Lung (tissue), 16 donors: Measurements from ENCODE around the gene COL25A1. TPM values are rescaled to one million over a fixed set of nuclear protein-coding genes. Genes with fewer than 3 reads are reported as not detected.

Experiments
- ATAC-seq: fragments of 200-7000 bp; cut with Tn5 transposase; one replicate; pipeline ENCODE4 v1.9.1; 2020; ENCODE audit warnings: moderate number of reproducible peaks; ENCODE audit not compliant: insufficient read depth, low FRiP score
- DNase-seq, 3 donors: peaks; one replicate each; pipeline ENCODE4 v3.0.0-alpha.2; 2013 to 2017
- H3K27ac ChIP-seq, 2 donors: one replicate each; pipeline ENCODE4 v1.5.1; 2013; ENCODE audit warnings: mild to moderate bottlenecking in 2 of 2, moderate library complexity in 2 of 2, control low read depth in 1 of 2, inconsistent platforms in 1 of 2, low read depth in 1 of 2, low read length in 1 of 2
- H3K27me3 ChIP-seq, 3 donors: one replicate each; pipeline ENCODE4 v1.5.1; 2013; ENCODE audit warnings: low read length in 2 of 3; ENCODE audit not compliant: control insufficient read depth in 3 of 3, insufficient read depth in 3 of 3
- H3K36me3 ChIP-seq, 4 donors: one replicate each; pipeline ENCODE4 v1.5.1; 2013; ENCODE audit warnings: low read length in 4 of 4, mild to moderate bottlenecking in 1 of 4, moderate library complexity in 1 of 4; ENCODE audit not compliant: control insufficient read depth in 4 of 4, insufficient read depth in 4 of 4
- H3K4me1 ChIP-seq, 5 donors: one replicate each; pipeline ENCODE4 v1.5.1; 2013; ENCODE audit warnings: low read length in 5 of 5, mild to moderate bottlenecking in 2 of 5, moderate library complexity in 1 of 5; ENCODE audit not compliant: control insufficient read depth in 5 of 5, insufficient read depth in 5 of 5
- H3K4me3 ChIP-seq: one replicate; pipeline ENCODE4 v1.5.1; 2013; ENCODE audit warnings: mild to moderate bottlenecking, control low read depth, moderate library complexity
- H3K9ac ChIP-seq, 2 donors: one replicate each; pipeline ENCODE4 v1.5.1; 2013; ENCODE audit warnings: low read length in 2 of 2, control low read depth in 1 of 2; ENCODE audit not compliant: insufficient read depth in 1 of 2
- H3K9me3 ChIP-seq, 4 donors: one replicate each; pipeline ENCODE4 v1.5.1; 2013; ENCODE audit warnings: low read length in 3 of 4, mild to moderate bottlenecking in 1 of 4, moderate library complexity in 1 of 4; ENCODE audit not compliant: control insufficient read depth in 4 of 4, insufficient read depth in 3 of 4
- WGBS, 2 donors: extraction: QIAGEN DNeasy Blood & Tissue Kit; methylation state at CpG; one replicate each; pipeline ENCODE4 v1.1.7; 2013; 5-methylcytosine and 5-hydroxymethylcytosine counted together
- long read RNA-seq, 5 donors: transcript quantifications; one replicate each; lab custom pipeline, GENCODE V29; 2026
- polyA plus RNA-seq, 2 donors: library from polyadenylated mRNA; stranded (reverse); fragments of 200-250 nt; gene quantifications; one replicate each; pipeline ENCODE4 v1.2.1, GENCODE V29; 2013
- total RNA-seq, 2 donors: library from RNA; depleted of rRNA in 1 of 2; stranded (reverse); fragments of >200 nt in 1 of 2; gene quantifications; one replicate each; pipeline ENCODE4 v1.2.1, GENCODE V29; 2014 to 2021
- TF ChIP-seq, protein P1 (sequence below): IDR thresholded peaks from 2 replicates; pipeline ENCODE4 v1.5.1; 2012; ENCODE audit warnings: mild to moderate bottlenecking; ENCODE audit errors: control extremely low read depth, extremely low read depth
- donor health status: control.
- donor health status: control.
- donor health status: Bipolar disorder and iron deficiency.
- donor health status: healthy.
- donor health status: DM: yes; HTN: yes; CAD: no.

The COL25A1 gene
- 1 to 10 TPM; 1.3 to 3.5 TPM for total RNA-seq
- polyA plus RNA-seq = 1 to 10 TPM in 1 of 2 donors, under 1 TPM in 1; 0.06 to 2.2 TPM
- long read RNA-seq, donor 1 = 0 reads
- long read RNA-seq, donor 2 = 0 reads
- long read RNA-seq, donor 3 = 0 reads
- long read RNA-seq, donor 4 = 0 reads
- long read RNA-seq, donor 5 = 0 reads

DNA sequence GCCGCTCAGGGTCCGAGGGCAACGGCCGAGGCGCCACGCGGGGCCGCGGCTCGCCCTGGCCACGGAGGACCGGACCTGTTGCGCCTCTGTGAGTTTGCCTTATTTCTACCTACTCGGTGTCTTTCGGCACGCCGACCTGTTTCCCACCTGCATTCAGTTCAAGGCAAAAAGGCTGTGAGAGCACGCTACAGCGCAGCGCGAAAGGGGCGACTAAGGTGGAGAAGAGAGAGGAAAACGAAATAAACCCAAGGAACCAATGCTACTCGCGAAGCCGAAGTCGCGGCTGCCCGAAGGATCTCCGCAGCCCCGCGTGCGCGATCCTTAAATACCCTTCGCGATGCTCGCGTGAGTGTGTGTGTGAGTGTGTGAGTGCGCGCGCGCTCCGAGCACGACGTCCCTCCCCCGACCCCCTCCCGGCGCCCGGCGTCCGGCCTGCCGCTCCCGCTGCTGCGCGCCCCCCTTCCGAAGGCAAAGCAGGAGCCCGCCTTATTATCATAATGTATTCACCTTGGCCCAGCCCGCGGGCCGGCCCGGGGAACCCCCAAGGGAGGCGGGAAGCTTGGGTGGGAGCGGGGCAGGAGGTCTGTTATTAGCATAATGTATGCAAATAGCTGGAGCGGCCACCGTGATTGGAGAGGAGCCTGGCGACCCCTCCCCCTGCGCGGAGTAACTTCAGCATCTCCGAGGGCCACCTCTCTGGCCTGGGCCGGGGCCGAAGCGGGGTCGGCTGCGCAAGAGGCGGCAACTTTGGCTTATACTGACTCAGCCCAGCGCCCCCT is at the start of gene COL25A1:
Gene COL25A1, minus strand, starts transcription at position 298 of the 779 bp plus-strand sequence.
- Histone ChIP-seq H3K9me3 (peaks cover 0 to 2% (median 0%) of the 10 kb centered on the region in 4 donors), H3K27ac (no peak within 1 kb of the TSS), H3K9ac (peak within 1 kb of the TSS; percentile 13 to 62), H3K4me1 (peaks cover 0 to 11% (median 10%) of the 10 kb centered on the region in 5 donors), H3K27me3 (peaks cover 0 to 41% (median 40%) of the 10 kb centered on the region in 3 donors), H3K36me3 (no peaks in the 10 kb centered on the region), H3K4me3 (peak within 1 kb of the TSS; percentile 40)
- peak; percentile 56 for ATAC-seq
- 1% methylated on average over 67 to 76 of the region's 76 CpGs for WGBS, 2 donors
- peak; percentile 75 to 83 (median 79) for DNase-seq
- TF ChIP-seq, protein P1, sequence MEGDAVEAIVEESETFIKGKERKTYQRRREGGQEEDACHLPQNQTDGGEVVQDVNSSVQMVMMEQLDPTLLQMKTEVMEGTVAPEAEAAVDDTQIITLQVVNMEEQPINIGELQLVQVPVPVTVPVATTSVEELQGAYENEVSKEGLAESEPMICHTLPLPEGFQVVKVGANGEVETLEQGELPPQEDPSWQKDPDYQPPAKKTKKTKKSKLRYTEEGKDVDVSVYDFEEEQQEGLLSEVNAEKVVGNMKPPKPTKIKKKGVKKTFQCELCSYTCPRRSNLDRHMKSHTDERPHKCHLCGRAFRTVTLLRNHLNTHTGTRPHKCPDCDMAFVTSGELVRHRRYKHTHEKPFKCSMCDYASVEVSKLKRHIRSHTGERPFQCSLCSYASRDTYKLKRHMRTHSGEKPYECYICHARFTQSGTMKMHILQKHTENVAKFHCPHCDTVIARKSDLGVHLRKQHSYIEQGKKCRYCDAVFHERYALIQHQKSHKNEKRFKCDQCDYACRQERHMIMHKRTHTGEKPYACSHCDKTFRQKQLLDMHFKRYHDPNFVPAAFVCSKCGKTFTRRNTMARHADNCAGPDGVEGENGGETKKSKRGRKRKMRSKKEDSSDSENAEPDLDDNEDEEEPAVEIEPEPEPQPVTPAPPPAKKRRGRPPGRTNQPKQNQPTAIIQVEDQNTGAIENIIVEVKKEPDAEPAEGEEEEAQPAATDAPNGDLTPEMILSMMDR = no peak

DNA sequence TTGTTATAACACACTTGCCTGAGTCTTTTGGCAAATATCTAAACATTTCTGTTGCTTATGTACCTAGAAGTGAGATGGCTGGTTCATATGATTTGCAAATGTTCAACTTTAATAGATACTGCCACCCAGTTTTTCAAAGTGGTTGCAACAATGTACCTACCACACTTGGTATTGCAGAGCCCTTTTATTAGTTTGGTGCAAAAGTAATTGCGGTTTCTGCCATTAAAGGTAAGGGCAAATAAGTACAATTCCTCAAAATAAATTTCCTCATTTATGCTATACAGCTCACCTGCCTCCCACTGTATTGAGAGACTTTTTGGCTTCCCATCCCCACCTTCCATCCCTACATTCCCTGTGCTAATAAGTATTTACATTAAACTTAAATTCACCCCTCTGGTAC is 47.7 kb upstream of the COL25A1 start:
- DNase-seq (no peak), ATAC-seq (no peak)
- H3K27ac ChIP-seq = no peak overlapping the region
- no peak overlapping the region for H3K9ac ChIP-seq
- H3K9me3 ChIP-seq = peaks cover 0 to 3% (median under 1%) of the 10 kb centered on the region in 4 donors
- TF ChIP-seq, protein P1 = no peak
- H3K27me3 ChIP-seq = peaks cover 0 to 2% (median 0%) of the 10 kb centered on the region in 3 donors
- H3K4me1 ChIP-seq = no peaks in the 10 kb centered on the region
- WGBS, 2 donors = 92 to 96% methylated on average over 1 of the region's 1 CpG
- no peaks in the 10 kb centered on the region for H3K36me3 ChIP-seq
- H3K4me3 ChIP-seq = no peak overlapping the region

DNA sequence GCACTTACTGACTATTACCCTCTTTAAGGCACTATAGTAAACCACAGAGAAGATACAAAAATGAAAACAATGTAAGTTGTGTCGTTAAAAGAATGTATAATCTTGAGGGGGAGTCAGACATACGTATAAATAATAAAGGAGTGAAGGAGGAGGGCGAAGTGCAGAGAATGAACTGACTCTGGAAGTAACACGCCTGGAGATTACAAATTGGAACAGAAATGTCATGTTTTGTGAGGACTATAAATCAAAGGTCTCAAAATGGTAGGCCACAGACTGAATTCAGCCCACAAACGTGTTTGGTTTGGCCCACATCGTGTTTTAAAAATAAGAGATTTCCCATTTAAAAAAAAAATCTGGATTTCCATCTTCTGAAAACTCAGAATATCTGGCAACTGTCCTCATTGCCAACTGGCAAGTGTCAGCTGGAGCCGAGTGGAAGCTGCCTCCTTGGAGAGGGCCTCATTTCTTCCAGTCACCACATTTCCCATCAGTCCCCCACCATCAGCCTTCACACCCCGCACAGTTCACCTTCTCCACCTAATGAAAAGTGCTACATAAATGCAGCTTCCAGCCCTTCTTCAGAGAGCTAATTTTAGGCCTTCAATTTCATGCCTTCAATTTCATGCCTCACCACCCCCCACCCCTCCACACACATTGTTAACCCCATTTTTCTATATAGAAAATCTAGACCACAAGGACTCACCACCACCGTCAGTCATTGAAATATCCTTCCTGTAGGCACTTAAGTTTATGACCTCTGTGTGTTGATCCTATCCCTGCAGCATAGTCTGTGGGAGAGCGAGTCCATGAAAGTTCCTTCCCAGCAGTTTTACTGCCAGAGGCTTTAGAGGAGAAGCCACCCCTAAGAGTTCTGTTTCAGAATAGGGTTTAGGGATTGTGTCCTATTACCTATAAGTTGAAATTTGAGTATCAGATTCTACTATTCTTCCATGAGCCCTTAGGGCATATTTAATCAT is 32.0 kb upstream of the COL25A1 start:
- 79 to 82% methylated on average over 10 of the region's 10 CpGs for WGBS, 2 donors
- TF ChIP-seq, protein P1 = no peak
- no peaks in the 10 kb centered on the region for H3K36me3 ChIP-seq
- ATAC-seq (no peak), DNase-seq (peak in 2 of 3 donors; percentile 7 to 11)
- H3K9ac ChIP-seq = no peak overlapping the region
- no peaks in the 10 kb centered on the region for H3K4me1 ChIP-seq
- no peaks in the 10 kb centered on the region for H3K27me3 ChIP-seq
- no peaks in the 10 kb centered on the region for H3K9me3 ChIP-seq
- H3K27ac ChIP-seq = no peak overlapping the region
- no peak overlapping the region for H3K4me3 ChIP-seq
